NCI-H510A (cell line): ENCODE measurements around the gene USP36.
"Not testable (repeated sequence)": the region's sequence is repeated elsewhere in the genome, so short reads cannot be mapped to it uniquely, and the experiment has no call there.

Experiments used
- DNase-seq: peaks from one replicate; lab custom pipeline; 2025; lab: John Stamatoyannopoulos, UW

USP36 gene

GRCh38 chr17:78767806-78768205 is 72.8 kb downstream of the USP36 start:
- DNase-seq: no peak

GRCh38 chr17:78766743-78767294 is 73.8 kb downstream of the USP36 start:
- no peak for DNase-seq

- no peak for DNase-seq
Measured at GRCh38 chr17:78766225-78766624, 74.4 kb downstream of the USP36 start.

- DNase-seq: no peak
Measured at GRCh38 chr17:78765821-78766220, 74.8 kb downstream of the USP36 start.

GRCh38 chr17:78764871-78765270 is 75.7 kb downstream of the USP36 start:
- DNase-seq: no peak

GRCh38 chr17:78763561-78763960 is 77.1 kb downstream of the USP36 start:
- DNase-seq: no peak

GRCh38 chr17:78761789-78762406 is 78.7 kb downstream of the USP36 start:
- no peak for DNase-seq

GRCh38 chr17:78759969-78760352 is 80.7 kb downstream of the USP36 start:
- no peak for DNase-seq

- DNase-seq: no peak
Measured at GRCh38 chr17:78759203-78759968, 81.2 kb downstream of the USP36 start.

- no peak for DNase-seq
Measured at GRCh38 chr17:78753316-78754250, 87.0 kb downstream of the USP36 start.

GRCh38 chr17:78751447-78752161 is 89.0 kb downstream of the USP36 start:
- no peak for DNase-seq

GRCh38 chr17:78751000-78751399 is 89.6 kb downstream of the USP36 start:
- DNase-seq: not testable (repeated sequence)

GRCh38 chr17:78748730-78749317 is 91.8 kb downstream of the USP36 start:
- no peak for DNase-seq

GRCh38 chr17:78748048-78748729 is 92.4 kb downstream of the USP36 start:
- no peak for DNase-seq

GRCh38 chr17:78747488-78747887 is 93.1 kb downstream of the USP36 start:
- no peak for DNase-seq

GRCh38 chr17:78746949-78747269 is 93.7 kb downstream of the USP36 start:
- no peak for DNase-seq

- DNase-seq: no peak
Measured at GRCh38 chr17:78746263-78746948, 94.2 kb downstream of the USP36 start.
